HUES6 (cell line): ENCODE data around the gene FRAS1.
A peak's percentile ranks its signal among the peaks of the same experiment; 100 is the strongest.
"Not testable (repeated sequence)": the region's sequence is repeated elsewhere in the genome, so short reads cannot be mapped to it uniquely, and the experiment has no call there.

Source experiments
- H3K27ac ChIP-seq: 2 replicates; pipeline ENCODE4 v1.7.0; 2013; ENCODE audit warnings: low read depth, mild to moderate bottlenecking, low read length, inconsistent platforms
- H3K27me3 ChIP-seq: 2 replicates; pipeline ENCODE4 v1.6.1; 2013; ENCODE audit warnings: low read length; ENCODE audit not compliant: control insufficient read depth, insufficient read depth
- H3K36me3 ChIP-seq: 2 replicates; pipeline ENCODE4 v1.6.1; 2013; ENCODE audit warnings: low read length; ENCODE audit not compliant: control insufficient read depth, insufficient read depth
- H3K4me1 ChIP-seq: 2 replicates; pipeline ENCODE4 v1.6.1; 2013; ENCODE audit warnings: low read length; ENCODE audit not compliant: control insufficient read depth, insufficient read depth
- H3K4me3 ChIP-seq: 2 replicates; pipeline ENCODE4 v1.5.1; 2013; ENCODE audit warnings: low read depth, low read length
- H3K9ac ChIP-seq: one replicate; pipeline ENCODE4 v1.6.1; 2013; ENCODE audit warnings: mild to moderate bottlenecking, low read length
- H3K9me3 ChIP-seq: 2 replicates; pipeline ENCODE4 v1.6.1; 2013; ENCODE audit warnings: low read depth, low read length; ENCODE audit not compliant: control insufficient read depth, insufficient read depth

The FRAS1 gene

GRCh38 chr4:78057135-78057599, at the start of gene FRAS1:
FRAS1 (plus strand) TSS chr4:78057323; CDS start chr4:78058010, 687 bp downstream.
- H3K9me3 ChIP-seq: no peaks in the 10 kb centered on the region
- no peaks in the 10 kb centered on the region for H3K36me3 ChIP-seq
- peaks cover 20% of the 10 kb centered on the region for H3K4me1 ChIP-seq
- peak within 1 kb of the TSS; percentile 79 for H3K9ac ChIP-seq
- peak within 1 kb of the TSS; percentile 98 for H3K4me3 ChIP-seq
- peak within 1 kb of the TSS; percentile 74 for H3K27ac ChIP-seq
- 0 out of 2 replicates have a peak, but pooled peaks cover 2% of the 10 kb centered on the region for H3K27me3 ChIP-seq

- H3K9me3 ChIP-seq: peaks cover 28% of the 10 kb centered on the region
- H3K9ac ChIP-seq: not testable (repeated sequence)
Measured at GRCh38 chr4:78011003-78011402, 46.1 kb upstream of the FRAS1 start.

GRCh38 chr4:78014889-78015886, 41.9 kb upstream of the FRAS1 start:
- Histone ChIP-seq H3K9me3 (peaks cover 23% of the 10 kb centered on the region), H3K9ac (no peak overlapping the region), H3K27ac (no peak overlapping the region), H3K4me1 (no peaks in the 10 kb centered on the region), H3K4me3 (no peak overlapping the region), H3K36me3 (no peaks in the 10 kb centered on the region), H3K27me3 (no peaks in the 10 kb centered on the region)

More at GRCh38 chr4:78011003-78011402, 46.1 kb upstream of the FRAS1 start:
- not testable (repeated sequence) for H3K27me3 ChIP-seq, H3K27ac ChIP-seq, H3K36me3 ChIP-seq, H3K4me1 ChIP-seq, H3K4me3 ChIP-seq

- no peak overlapping the region for H3K4me3 ChIP-seq
- H3K9me3 ChIP-seq: no peaks in the 10 kb centered on the region
- H3K36me3 ChIP-seq: no peaks in the 10 kb centered on the region
- no peaks in the 10 kb centered on the region for H3K27me3 ChIP-seq
- no peak overlapping the region for H3K9ac ChIP-seq
- peaks cover 8% of the 10 kb centered on the region; the same call in 1 of the 2 replicates for H3K4me1 ChIP-seq
- H3K27ac ChIP-seq: no peak overlapping the region
Measured at GRCh38 chr4:78018271-78019049, 38.7 kb upstream of the FRAS1 start.

GRCh38 chr4:78019414-78019813, 37.7 kb upstream of the FRAS1 start:
- no peaks in the 10 kb centered on the region for H3K9me3 ChIP-seq
- no peak overlapping the region for H3K9ac ChIP-seq
- H3K4me3 ChIP-seq: no peak overlapping the region
- peaks cover 8% of the 10 kb centered on the region; the same call in 1 of the 2 replicates for H3K4me1 ChIP-seq
- H3K36me3 ChIP-seq: no peaks in the 10 kb centered on the region
- H3K27ac ChIP-seq: no peak overlapping the region
- H3K27me3 ChIP-seq: no peaks in the 10 kb centered on the region

GRCh38 chr4:78020677-78021076, 36.4 kb upstream of the FRAS1 start:
- no peak overlapping the region for H3K4me3 ChIP-seq
- no peak overlapping the region for H3K27ac ChIP-seq
- no peaks in the 10 kb centered on the region for H3K36me3 ChIP-seq
- H3K27me3 ChIP-seq: no peaks in the 10 kb centered on the region
- no peaks in the 10 kb centered on the region for H3K9me3 ChIP-seq
- no peak overlapping the region for H3K9ac ChIP-seq
- H3K4me1 ChIP-seq: peaks cover 8% of the 10 kb centered on the region; the same call in 1 of the 2 replicates

GRCh38 chr4:78022517-78022916, 34.6 kb upstream of the FRAS1 start:
- H3K27ac ChIP-seq: no peak overlapping the region
- H3K36me3 ChIP-seq: no peaks in the 10 kb centered on the region
- H3K4me1 ChIP-seq: peaks cover 8% of the 10 kb centered on the region; the same call in 1 of the 2 replicates
- H3K9me3 ChIP-seq: no peaks in the 10 kb centered on the region
- H3K27me3 ChIP-seq: no peaks in the 10 kb centered on the region
- H3K9ac ChIP-seq: no peak overlapping the region
- H3K4me3 ChIP-seq: no peak overlapping the region

- peaks cover 8% of the 10 kb centered on the region; the same call in 1 of the 2 replicates for H3K4me1 ChIP-seq
- no peak overlapping the region for H3K27ac ChIP-seq
- no peaks in the 10 kb centered on the region for H3K36me3 ChIP-seq
- H3K4me3 ChIP-seq: no peak overlapping the region
- H3K9ac ChIP-seq: no peak overlapping the region
- H3K9me3 ChIP-seq: no peaks in the 10 kb centered on the region
- H3K27me3 ChIP-seq: no peaks in the 10 kb centered on the region
Measured at GRCh38 chr4:78024085-78024484, 33.0 kb upstream of the FRAS1 start.

- H3K4me1 ChIP-seq: peaks cover 8% of the 10 kb centered on the region; the same call in 1 of the 2 replicates
- no peaks in the 10 kb centered on the region for H3K36me3 ChIP-seq
- no peaks in the 10 kb centered on the region for H3K27me3 ChIP-seq
- H3K4me3 ChIP-seq: no peak overlapping the region
- no peaks in the 10 kb centered on the region for H3K9me3 ChIP-seq
- no peak overlapping the region for H3K9ac ChIP-seq
- H3K27ac ChIP-seq: no peak overlapping the region
Measured at GRCh38 chr4:78024576-78025091, 32.5 kb upstream of the FRAS1 start.

GRCh38 chr4:78031417-78031950, 25.6 kb upstream of the FRAS1 start:
- Histone ChIP-seq H3K4me1 (peaks cover 6% of the 10 kb centered on the region; the same call in 1 of the 2 replicates), H3K9ac (no peak overlapping the region), H3K27ac (no peak overlapping the region), H3K4me3 (no peak overlapping the region), H3K27me3 (no peaks in the 10 kb centered on the region), H3K9me3 (0 out of 2 replicates have a peak, but pooled peaks cover 4% of the 10 kb centered on the region), H3K36me3 (no peaks in the 10 kb centered on the region)
